ENCODE results near the gene SLC30A2.

The SLC30A2 gene

DNA sequence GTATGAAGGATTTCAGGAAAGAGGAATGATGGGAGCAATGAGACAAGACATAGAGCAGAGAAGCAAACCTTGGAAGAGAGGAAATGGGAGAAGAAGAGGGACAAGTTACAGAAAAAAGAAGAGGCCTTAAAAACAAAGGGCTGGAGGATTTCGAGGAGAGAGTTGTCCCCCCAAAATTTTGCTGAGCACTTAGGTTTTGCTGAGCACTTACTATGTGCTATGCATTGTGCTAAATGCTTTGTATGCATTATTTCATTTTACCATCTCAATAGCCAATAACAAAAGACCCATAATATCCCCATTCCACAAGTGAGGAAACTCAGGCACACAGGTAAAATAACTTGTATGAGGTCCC, 24.0 kb upstream of the SLC30A2 start:
- DNase-seq: no peak

DNA sequence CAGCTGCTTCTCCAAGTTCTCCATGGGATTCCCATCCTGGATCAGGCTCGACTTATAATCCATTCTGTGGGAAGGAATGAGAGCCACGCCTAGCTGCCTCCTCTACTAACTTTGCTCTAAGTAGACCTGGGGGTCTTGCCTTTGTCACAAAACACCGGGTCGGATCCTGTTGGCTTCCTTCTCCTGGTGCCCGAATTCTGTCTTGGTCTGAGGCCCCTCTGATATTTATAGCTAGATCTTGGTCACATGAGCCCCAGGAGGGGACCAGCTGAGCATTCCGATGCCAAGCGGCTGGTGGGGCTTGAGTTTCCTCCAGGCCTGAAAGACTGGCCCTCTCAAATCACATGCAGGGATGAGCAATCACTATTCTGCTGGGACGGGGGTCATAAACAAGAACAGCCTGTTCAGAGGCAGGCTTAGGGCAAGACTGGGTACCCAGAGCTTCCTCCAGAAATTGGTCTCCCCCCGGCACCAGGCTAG, 21.6 kb upstream of the SLC30A2 start, which contains the start of gene TRIM63:
TSS of gene TRIM63 (minus strand) at position 199 of the 480 bp plus-strand sequence. CDS start at position 63, 136 bp downstream.
- no peak for DNase-seq

DNA sequence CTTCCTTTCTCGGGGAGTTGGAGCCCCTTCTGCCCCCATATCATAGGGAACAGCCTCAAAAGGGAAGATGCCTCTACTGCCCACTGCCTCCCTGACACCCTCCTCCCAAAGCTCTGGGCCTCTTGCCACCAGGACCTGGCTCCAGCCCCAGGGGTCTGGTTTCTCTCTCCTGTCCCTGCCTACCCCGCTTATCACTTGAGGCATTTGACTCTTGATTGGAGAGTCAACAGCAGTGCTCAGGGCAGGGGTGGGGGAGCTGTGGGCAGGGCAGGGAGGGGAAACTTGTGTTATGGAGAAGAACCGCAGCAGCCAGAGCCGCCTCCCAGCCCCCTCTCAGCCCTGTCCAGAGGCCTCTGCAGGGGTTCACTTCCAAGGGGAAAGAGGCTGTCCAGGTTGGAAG, 20.9 kb upstream of the SLC30A2 start:
- DNase-seq: no peak

DNA sequence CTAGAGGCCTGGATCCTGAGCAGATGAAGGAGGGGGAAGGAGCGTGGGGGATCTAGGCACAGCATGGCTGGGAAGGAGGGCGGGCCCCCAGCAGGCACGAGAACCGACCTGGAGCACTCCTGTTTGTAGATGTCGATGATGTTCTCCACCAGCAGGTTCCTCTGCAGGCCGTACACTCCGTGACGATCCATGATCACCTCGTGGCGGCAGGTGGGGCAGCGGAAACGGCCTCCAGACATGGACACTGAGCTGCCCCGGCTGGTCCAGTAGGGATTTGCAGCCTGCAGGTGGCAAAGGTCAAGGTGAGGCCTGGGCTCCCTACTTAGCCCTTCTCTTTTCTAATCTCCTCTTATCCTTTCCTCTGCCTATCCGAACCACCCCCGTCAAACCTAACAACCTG, 20.2 kb upstream of the SLC30A2 start:
- no peak for DNase-seq

DNA sequence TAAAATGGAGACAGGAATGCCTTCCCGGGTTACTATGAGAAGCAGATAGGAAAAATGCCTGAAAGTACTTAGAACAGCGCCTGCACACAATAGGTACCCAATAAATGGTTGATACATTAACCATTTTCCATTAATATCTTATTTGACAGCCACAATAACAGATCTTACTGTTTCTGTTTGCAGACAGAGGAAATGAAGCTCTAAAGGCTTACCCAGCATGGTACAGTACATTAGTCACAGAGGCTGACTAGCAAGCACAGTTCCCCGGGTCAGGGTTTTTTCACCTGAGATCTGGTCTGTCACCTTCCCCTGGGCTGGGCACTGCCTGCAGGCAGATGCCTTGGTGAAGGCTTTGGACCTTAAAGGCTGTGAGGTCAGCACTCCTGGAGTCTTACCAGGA, 18.6 kb upstream of the SLC30A2 start:
- no peak for DNase-seq

DNA sequence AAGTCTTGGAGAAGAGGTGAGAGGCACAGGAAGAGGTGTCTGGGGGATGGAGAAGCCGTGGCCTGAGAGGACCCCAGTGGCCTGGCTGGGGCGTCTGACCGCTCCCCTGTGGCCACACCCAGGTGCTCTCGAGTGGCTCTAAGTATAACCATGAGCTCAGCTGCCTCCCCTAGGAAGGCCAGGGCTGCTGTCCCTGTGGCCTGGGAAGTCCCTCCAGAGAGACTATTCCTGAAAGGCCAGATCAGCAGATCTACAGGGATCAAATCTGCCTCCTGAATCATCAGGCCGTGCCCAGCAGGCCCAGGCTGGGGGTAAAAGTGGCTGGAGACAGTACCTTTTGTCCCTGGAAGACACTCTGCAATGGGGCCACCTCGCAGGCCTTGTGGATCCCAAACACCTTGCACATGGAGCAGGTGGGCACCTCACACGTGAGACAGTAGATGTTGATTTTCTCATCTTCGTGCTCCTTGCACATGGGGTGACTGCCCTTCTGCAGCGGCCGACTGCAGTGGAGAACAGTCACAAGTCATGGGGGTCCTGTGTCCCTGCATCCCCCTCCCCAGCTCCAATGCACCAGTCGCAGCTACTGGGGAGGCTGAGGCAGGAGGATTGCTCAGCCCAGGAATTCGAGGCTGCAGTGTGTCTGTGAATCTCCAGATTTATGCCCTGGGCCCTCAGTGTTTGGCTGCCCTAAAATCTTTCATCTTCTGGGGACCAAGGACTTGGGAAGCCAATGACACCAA, 15.1 kb upstream of the SLC30A2 start:
- no peak for DNase-seq

DNA sequence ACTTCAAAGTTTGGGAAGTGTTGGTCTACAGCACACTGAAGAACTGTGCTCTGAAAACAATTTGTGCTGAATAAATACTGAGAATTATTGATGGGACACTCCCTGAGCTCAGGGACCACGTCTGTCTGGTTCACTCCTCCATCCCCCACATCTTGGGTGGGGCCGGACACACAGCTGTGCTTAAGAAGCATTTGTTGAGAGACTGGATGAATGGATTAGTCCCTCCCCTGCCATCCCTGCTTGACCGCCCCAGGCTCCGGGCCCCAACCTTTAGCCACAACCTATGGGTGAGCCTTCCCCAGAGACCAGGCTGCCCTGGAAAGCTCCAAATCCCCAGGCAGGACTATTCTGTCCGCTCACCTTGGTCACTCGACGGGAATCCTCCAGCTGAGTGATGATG, 14.0 kb upstream of the SLC30A2 start:
- no peak for DNase-seq

DNA sequence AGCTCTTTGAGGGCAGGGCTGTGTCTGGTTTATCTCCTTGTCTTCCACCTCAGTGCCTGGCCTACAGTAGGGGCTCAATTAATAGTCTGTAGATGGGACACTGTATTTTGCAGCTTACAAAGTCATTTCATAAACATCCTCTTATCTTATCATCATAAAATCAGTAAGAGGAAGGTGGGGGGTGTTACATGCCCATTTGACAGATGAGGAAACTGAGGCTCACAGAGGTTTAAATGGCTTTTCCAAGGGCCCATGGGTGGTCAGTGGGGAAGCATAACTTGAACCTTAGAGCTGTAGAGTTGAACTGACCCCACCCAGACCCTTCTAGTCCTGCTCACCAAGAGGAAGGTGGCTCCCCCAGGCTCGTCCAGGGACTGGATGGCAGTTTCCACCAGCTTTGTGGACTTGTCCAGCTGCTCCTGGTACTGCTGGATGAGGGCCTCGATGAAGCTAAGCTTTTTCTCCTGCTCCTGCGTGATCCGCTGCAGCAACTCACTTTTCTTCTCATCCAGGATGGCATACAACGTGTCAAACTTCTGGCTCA, 12.2 kb upstream of the SLC30A2 start:
- DNase-seq: no peak

DNA sequence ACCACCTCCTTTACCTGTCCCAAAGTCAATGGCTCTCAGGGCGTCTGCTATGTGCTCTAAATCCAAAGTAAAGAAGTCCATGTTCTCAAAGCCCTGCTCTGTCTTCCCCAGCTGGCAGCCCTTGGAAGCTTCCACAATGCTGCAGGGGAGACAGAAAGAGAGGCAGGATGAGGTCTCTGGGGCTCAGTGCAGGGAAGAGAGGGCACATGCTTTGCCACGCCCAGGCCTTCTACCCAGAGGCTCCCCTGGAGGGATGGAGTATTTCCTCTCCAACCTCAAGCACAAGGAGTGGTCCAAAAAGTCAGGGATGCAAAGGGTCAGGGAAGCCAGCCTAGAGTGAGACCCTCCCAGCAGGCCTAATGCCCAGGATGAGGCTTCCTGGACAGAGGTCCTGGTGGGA, 11.3 kb upstream of the SLC30A2 start:
- no peak for DNase-seq

DNA sequence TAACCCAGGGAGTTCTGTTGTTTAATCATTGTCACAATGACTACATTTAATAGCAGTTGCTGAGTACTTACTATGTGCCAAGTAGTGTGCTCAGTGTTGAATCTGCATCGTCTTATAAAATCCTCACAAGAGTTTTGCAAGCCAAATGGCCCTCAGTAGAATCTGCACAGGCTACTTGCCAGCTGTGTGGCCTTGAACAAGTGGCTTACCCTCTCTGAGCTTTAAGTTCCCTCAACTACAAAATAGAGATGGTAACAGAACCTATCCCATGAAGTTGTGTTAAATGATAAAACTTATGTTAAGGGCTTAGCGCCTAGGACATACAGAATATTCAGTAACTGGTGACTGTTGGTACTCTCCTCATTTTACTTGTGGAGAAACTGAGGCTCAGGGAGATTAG, 9.1 kb upstream of the SLC30A2 start:
- DNase-seq: no peak

DNA sequence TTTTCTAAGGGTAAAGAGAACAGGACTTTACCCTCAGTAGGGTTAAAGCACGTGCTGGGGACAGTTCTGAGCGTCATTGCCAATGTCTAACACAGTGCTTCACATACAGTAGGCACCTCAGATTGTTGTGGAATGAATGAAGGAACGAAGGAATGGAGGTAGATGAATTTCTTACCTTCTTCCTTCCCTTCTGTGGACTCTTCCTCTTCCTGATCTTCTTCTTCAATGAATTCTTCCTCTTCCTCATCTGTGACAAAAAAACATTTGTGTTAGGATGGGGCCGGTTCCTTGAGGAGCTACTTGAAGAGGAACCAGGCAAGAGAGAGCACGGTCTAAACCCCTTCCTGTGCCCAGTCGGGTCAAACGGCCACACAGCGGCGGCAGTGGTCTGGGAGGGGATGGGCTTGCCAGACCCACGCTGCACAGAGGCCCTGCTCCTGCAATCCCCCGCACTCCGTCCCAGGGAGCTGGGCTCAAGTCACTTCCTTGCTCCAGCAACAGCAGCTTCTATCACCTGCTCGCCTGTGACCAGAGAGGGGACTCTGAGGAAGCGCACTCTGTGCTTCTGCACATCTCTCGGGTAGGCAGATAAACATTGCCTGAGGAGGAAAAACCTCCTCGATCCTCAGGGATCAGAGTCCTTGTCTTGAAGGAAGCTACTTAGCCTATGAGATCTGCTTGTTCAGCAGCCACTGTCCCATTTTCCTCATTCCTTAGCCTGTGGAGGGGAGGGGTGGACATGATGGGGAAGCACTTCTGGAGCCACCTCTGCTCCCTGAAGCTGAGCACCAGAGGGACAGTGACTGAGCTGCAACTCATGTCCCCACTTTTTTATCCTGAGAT, 8.0 kb upstream of the SLC30A2 start:
- DNase-seq: no peak

DNA sequence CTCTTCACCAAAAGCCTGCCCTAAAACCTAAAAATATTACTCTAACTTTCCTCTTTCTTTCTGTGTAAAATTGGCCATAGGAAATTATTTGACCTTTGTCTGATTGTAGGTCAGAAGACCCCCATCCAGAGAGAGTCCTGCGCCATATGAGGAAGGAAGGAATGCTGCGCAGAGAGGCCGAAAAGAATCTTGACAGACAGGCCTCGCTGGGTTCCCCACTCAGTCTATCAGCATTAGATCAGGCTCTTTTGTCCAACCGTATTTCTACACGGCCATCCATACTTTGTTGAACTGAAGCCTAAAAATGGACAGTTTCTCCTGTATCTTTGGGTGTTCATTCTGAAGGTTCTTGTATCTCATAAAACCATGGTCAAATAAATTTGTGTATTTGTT, 4.3 kb upstream of the SLC30A2 start:
- no peak for DNase-seq

DNA sequence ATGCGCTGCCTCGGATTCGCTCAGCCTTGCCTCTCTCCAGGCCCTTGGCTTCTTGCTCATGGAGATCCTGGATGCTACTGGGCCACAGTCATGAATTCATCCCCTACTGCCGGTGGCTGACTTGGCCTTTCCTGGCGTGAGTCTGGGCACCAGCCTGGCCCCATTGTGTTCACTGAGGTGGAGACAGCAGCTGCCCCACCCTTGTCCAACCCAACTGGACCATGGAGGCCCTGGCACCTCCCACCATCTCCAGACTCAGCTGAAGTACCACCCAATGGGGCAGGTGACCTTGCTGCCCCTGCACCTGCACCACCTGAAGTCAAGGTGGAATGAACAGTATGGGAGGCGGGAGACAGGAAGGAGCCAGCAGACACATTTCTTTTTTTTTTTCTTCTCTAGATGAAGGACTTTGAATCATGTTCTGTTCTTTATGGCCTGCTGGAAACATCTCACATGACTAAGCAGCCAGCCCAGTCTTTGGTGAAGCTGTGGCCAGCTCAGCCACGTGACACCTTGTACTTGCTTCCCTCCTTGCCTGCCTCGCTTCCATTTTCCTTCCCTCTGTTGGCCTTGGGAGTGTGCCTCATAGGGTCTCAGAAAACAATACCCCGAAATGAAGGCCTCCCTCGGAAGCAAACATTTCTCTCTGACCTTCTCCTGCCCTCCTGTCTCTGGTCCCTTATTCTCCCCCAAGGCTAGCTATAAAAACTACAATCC, 3.8 kb upstream of the SLC30A2 start:
- no peak for DNase-seq

DNA sequence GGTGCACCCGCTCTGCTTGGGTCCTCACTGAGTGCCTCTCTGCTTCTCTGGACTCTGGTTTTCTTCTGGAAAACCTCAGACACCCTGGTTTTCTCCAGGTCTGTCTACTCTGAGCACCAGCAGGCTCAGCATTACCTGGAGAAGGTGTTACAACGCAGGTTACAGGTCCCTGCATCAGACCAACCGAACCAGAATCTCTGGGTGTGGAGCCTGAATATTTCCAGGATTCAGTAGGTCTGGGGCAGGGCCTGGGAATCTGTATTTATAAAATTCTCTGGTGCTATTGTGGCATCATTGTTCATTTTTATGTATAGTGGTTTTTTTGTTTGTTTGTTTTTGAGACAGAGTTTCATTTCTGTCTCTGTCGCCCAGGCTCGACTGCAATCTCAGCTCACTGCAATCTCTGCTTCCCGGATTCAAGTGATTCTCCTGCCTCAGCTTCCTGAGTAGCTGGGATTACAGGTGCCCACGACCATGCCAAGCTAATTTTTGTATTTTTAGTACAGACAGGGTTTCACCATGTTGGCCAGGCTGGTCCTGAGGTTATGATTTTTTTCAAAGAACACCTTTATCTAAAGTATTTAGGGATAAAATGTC, 1.5 kb upstream of the SLC30A2 start:
- DNase-seq: no peak

DNA sequence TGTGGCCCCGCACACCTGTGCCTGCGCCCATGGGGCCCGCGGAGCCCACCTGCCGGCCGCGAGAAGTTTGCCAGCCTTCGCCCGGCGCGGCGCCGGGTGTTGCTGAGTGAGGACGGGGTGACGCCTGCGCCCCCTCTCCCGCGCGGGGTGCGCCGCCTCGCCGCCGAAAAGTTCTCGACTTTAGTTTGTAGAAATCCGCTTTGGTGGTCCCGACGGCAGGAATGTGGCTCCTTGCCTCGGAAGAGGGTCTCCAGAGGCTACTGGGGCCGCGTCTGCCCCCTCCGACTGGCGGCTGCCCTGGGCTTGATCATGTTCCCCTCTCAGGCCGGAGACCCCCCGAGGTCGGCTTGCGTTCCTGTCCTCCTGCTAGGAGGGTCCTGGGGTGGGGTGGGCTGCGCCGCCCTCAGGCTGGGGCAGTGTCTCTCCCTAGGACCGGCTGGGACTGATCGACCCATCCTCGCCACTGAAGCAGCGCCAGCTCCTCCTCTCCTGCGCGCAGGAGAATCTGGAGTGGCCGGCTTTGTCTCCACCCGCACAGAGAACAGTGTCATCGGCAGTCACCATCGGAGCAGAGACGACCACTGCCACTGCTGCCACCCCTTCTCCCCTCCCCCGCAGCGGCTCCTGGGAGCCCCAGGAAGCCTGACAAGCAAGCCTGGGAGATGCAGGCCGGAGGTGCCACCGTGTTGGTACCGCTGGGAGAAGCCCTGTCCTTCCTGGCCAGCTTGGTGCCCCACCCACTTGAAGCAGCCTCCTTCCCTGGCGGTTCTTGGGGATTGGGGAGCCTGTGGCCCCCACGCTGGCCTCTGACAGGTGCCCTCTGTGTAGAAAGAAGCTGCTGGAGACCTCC, 553 bp upstream of the SLC30A2 start:
- no peak for DNase-seq

DNA sequence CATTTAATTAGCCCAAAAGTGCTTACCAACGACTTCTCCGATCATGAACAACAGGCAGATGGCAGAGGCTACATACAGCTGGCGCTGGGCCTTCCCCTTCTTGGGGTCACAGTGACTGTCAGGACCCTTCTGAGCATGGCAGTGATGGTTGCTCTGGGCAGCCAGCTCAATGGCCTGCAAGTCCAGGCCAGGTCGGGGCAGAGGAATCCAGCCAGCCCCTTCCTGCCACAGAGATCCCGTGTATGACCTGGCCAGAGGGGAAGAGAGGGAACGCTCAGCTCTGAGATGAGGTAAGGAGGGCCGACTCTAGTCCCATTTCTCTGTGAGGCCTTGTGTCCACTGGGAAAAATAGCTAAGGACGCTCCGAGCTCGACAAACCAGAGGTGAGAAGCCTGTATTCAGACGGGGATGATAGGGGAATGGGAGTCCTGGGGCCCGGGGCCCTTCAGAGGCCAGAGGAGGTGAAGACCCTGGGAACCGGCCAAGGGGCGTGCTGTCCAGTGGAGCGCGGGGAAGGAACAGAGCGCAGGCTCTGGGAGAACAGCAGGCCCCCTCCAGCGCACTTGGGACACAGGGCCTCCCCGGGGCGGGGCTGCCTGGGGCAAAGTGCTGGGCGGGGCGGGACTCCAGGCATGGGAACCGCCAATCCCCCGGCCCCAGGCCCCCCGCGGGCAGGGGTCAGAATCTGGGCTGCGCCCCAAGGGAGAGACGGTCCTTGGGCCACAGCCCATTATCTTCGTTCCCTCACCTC, 772 bp downstream of the SLC30A2 start:
- DNase-seq: no peak

DNA sequence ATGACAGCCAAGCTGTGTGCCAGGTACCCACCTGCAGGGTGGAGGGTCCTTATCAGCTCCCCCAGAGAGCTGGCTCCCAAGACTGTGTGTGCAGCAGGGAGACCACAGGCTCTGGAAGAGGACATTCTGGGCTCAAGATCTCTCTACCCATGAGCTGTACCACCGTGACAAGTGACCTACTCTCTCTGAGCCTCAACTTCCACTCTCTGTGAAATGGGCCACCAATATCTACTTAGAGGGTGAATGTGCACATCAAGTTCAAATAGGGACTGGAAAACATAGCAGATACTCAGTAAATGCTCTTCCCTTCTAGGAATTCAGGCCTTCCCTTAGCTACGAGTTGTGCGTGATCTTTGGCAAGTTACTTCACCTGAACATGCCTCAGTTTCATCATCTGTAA, 1.5 kb downstream of the SLC30A2 start:
- DNase-seq: no peak

DNA sequence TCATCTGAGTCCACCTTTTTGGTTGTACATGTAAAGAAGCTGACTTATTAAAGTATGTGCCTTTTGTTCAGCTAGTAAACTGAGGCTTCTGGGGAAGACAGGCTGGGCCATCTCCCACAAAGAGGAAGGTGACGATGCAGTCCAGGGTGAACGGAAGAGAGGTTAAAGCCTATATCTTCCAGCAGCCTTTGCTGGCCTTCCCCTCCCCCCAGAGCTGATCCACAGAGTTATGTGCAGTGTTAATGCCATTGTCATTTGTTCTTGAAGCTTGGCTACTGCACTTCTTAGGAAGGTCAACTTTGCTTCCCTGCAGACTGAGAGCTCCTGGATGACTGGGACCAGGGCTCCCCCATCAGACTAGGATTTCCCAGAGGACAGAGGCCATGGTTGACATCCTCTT, 2.2 kb downstream of the SLC30A2 start:
- DNase-seq: no peak

DNA sequence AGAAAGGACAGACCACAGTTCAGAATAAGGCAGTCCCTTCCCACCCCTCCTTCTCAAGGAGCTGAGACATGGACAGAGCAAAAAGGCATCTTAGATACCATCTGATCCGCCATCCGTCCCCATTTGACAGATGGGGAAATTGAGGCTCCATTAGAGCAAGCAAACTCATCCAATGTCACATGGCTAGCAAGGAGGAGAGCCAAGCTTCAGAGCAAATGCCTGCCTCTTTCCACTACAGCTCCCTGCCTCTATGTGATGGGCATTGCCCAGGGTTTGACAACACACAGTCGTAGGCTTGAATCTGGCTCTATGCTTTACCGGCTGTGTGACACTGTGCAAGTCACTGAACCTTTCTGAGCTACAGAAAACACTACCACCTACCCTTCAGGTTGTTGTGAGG, 3.9 kb downstream of the SLC30A2 start:
- DNase-seq: no peak

DNA sequence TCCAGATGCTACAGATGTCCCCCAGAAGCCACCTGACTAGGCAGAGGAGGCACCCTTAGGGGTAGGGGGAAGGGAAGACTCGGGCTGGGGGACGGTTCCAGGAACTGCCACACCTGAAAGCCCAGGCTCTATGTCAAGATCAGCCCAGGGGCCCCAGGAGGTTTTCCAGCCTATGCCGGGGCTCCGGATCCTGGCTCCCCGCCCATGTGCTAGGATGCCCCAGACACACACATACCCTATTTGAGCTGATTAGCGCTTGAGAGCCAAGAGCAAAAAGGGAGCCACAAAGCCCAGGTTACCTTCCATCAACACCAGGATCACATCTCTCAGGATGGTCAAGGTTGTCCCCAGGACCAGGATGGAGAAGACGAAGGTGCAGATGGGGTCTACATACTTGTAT, 4.5 kb downstream of the SLC30A2 start:
- no peak for DNase-seq

DNA sequence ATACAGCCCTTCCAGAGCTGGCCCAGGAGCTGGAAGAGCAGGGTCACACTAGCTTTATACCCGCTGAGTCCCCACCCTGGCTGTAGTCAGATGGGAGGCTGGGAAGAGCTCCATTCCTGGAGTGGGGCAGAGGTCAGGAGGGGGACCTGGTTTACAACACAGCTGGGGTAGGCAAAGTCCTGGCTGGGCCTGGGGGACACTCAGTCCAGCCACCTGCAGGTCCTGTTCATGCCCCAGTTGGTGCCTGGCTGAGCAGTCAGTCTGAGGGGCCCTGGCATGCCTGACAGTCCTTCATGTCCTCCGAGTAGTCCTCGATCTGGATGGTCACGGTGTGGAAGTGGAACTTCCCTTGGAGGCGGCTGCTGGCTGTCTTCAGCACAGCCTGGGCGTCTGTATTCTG, 7.0 kb downstream of the SLC30A2 start:
- no peak for DNase-seq
